PFSK-1 (cell line): Measurements from ENCODE around the gene KYAT1.

ENCODE experiments used
- FOXP2 ChIP-seq: optimal IDR thresholded peaks from 2 replicates; pipeline ENCODE3; 2011; ENCODE audit warnings: borderline replicate concordance, control low read depth, inconsistent platforms; ENCODE audit not compliant: insufficient read depth; ENCODE audit errors: extremely low read length, extremely low read depth
- POLR2AphosphoS5 ChIP-seq: IDR thresholded peaks from 2 replicates; pipeline ENCODE4 v1.6.1; 2012; ENCODE audit warnings: low read depth, mild to moderate bottlenecking, control low read depth, low read length, moderate library complexity
- SIN3A ChIP-seq: IDR thresholded peaks from 2 replicates; pipeline ENCODE4 v1.6.1; 2012; ENCODE audit warnings: mild to moderate bottlenecking, low read length, moderate library complexity, borderline replicate concordance; ENCODE audit not compliant: insufficient read depth
- TAF1 ChIP-seq: IDR thresholded peaks from 2 replicates; pipeline ENCODE4 v1.6.1; 2012; ENCODE audit warnings: low read length, control low read depth, borderline replicate concordance; ENCODE audit not compliant: insufficient read depth
- TF ChIP-seq, protein P1 (sequence below), 2 experiments: IDR thresholded peaks; 2 replicates each; pipeline versions ENCODE4 v1.6.1 to v1.8.0; 2011 to 2012; ENCODE audit warnings: low read depth in 2 of 2, low read length in 2 of 2, control low read depth in 1 of 2, inconsistent platforms in 1 of 2, mild to moderate bottlenecking in 1 of 2, moderate library complexity in 1 of 2; ENCODE audit not compliant: insufficient read depth in 1 of 2

The KYAT1 gene

DNA sequence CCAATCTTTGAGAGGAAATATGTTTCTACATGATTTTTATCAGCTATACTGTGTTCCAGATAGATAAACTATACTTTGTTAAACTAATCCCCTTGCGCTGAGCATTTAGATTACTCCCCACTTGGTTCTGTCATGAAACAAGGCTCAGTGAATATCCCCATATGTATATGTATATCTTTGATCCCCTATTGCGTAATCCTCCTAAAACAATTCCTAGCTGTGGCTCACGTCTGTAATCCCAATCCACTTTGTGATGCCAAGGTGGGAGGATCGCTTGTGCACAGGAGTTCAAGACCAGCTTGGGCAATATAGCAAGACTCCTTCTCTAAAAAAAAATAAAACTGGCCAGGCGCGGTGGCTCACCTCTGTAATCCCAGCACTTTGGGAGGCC is 41.7 kb upstream of the KYAT1 start:
- TF ChIP-seq POLR2AphosphoS5 (no peak), FOXP2 (no peak), TAF1 (no peak), SIN3A (no peak)
- TF ChIP-seq, protein P1, sequence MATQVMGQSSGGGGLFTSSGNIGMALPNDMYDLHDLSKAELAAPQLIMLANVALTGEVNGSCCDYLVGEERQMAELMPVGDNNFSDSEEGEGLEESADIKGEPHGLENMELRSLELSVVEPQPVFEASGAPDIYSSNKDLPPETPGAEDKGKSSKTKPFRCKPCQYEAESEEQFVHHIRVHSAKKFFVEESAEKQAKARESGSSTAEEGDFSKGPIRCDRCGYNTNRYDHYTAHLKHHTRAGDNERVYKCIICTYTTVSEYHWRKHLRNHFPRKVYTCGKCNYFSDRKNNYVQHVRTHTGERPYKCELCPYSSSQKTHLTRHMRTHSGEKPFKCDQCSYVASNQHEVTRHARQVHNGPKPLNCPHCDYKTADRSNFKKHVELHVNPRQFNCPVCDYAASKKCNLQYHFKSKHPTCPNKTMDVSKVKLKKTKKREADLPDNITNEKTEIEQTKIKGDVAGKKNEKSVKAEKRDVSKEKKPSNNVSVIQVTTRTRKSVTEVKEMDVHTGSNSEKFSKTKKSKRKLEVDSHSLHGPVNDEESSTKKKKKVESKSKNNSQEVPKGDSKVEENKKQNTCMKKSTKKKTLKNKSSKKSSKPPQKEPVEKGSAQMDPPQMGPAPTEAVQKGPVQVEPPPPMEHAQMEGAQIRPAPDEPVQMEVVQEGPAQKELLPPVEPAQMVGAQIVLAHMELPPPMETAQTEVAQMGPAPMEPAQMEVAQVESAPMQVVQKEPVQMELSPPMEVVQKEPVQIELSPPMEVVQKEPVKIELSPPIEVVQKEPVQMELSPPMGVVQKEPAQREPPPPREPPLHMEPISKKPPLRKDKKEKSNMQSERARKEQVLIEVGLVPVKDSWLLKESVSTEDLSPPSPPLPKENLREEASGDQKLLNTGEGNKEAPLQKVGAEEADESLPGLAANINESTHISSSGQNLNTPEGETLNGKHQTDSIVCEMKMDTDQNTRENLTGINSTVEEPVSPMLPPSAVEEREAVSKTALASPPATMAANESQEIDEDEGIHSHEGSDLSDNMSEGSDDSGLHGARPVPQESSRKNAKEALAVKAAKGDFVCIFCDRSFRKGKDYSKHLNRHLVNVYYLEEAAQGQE (IDR thresholded peaks at IDR 0.05; ENCODE audit: insufficient read depth in 1 of 2, low read depth in 2 of 2, low read length in 2 of 2) = no peak

DNA sequence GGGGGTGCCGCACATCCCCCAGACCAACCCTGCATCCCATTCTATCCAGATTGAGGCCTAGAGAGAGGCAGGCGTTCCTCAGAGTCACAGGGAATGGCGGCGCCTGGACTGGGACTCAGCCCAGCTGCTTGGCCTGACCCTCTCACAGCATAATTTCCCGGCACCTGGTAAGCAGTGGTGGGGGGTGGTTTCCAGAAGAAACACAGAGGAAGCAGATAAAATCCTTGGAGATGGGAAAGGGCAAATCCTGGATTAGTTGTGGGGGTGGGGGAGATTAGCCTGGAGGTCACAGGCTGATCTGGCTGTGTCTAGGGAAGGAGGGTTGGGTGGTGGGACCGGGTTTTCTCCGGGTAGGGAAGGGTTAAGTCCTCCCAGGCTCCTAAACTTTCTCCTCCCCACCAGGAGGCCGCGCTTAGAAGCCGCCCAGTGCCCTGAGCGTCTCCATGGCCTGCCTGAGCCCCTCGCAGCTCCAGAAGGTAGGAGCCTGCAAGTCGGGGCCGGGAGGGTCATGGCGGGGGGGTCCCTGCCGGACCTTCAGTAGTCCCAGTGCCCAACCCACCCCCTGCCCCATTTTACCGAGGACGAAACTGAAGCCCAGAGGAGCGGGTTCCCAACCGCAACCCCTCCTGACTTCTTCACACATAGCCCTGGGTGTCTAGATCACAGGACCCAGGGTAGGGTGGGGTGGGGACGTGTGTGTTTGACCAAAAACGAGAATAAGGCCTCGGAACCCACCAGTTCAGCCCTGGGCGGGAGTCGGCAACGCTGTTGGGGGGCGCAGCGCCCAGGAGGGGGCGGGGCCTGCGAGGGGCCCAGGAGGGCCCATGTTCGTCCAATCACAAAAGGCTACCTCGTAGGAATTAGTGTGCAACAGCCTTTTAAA is 40.4 kb upstream of the KYAT1 start:
- no peak for TF ChIP-seq POLR2AphosphoS5
- TF ChIP-seq SIN3A = no peak
- TF ChIP-seq FOXP2 = no peak
- no peak for TF ChIP-seq TAF1
- TF ChIP-seq, protein P1 (IDR thresholded peaks at IDR 0.05; ENCODE audit: insufficient read depth in 1 of 2, low read depth in 2 of 2, low read length in 2 of 2) = no peak

DNA sequence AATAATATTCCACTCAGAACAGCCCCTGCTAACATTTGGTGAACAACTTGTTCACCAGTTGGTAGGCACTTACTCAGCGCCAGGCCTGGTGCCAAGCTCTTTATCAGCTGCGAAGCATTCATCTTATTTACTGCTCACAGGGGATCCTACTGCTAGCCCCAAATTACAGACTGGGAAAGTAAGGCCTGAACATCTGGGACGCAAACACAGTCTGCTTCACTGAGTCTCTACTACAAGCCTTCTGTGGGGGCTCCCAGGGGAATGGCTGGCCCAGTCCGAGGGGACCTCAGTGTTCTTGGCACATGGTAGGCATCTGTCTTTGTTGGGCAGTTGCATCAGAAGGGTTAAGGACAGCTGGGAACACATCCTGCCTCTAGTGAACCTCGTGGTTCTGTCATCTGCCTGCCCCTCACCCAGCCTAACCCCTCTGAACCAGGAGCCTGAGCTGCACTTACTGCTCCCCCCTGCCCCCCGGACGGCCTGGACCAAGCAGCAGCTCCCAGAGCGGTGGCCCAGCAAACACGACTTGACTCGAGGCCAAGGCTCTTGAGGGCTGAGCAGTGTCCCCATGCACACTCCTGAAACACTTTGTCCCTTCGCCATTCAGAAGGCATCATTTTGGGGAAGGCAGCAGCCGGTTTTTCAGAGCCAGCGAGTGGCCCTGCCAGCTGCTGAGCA is 38.8 kb upstream of the KYAT1 start, which contains the start of gene PHYHD1:
Gene PHYHD1, plus strand, starts transcription at position 602 of the 678 bp plus-strand sequence. CDS start 1,342 bp downstream, outside the sequence.
- no peak for TF ChIP-seq TAF1
- TF ChIP-seq SIN3A = no peak
- TF ChIP-seq POLR2AphosphoS5 = no peak

DNA sequence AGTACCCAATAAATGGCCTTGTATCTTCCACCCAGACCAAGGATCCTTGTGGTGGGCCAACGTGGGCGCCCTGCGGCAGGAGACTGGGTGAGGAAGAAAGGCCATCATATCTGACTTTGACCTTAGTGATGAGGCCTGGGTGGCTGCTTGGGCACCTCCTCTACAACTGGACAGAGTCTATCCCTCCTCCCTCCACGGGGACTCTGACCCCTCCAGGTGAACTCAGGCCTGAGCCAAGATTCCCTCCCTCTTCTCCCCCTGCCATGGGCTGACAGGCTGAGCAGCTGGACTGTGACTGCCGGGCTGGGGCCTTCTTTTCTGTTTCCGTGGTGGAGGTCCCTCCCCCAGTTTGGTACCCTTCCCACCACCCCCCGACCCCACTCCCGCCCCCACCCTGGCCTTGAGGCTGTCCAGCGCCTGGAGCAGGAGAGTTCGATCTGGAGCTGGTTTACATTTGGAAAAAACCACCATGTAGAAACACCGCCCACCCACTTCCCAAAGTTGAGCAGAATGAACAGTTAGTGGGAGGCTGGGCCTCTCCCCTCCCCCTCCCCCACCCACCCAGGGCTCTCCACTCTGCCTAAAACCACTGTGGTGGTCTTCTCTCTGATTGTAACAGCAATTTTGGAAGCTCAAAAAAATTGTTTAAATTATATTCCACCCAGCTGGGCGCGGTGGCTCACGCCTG is 37.8 kb upstream of the KYAT1 start:
- no peak for TF ChIP-seq FOXP2
- TF ChIP-seq SIN3A = no peak
- no peak for TF ChIP-seq TAF1
- TF ChIP-seq POLR2AphosphoS5 = no peak
- TF ChIP-seq, protein P1 (IDR thresholded peaks at IDR 0.05; ENCODE audit: insufficient read depth in 1 of 2, low read depth in 2 of 2, low read length in 2 of 2) = no peak

DNA sequence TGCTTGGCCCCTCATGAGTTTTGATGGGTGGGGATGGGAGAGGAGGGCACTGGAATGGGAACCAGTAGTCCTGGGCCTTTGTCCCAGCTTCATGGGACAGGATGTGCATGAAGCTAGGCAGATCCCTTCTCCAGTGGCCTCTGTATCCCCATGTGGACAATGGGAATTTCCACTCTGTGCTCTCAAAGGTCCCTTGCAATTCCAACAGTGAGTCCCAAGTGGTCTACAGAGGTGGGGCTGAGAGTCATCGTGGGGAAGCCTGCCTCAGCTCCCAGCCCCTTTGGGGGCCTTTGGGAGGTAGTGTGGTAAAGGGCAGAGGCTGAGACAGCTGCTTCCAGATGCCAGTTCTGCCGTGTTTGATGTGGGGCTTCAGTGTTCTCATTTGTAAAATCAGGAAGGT is 37.2 kb upstream of the KYAT1 start:
- TF ChIP-seq TAF1 (no peak), POLR2AphosphoS5 (no peak), FOXP2 (no peak), SIN3A (no peak)
- TF ChIP-seq, protein P1 (IDR thresholded peaks at IDR 0.05; ENCODE audit: insufficient read depth in 1 of 2, low read depth in 2 of 2, low read length in 2 of 2) = no peak
